8988T (cell line): ENCODE measurements around the gene SREBF2.
"Not testable (repeated sequence)": the region's sequence is repeated elsewhere in the genome, so short reads cannot be mapped to it uniquely, and the experiment has no call there.

Experiments
- DNase-seq: peaks from one replicate; pipeline ENCODE4 v3.0.0; 2011

Gene SREBF2

GRCh38 chr22:41842996-41843970, 10.4 kb downstream of the SREBF2 start:
- DNase-seq, result no peak

DNA sequence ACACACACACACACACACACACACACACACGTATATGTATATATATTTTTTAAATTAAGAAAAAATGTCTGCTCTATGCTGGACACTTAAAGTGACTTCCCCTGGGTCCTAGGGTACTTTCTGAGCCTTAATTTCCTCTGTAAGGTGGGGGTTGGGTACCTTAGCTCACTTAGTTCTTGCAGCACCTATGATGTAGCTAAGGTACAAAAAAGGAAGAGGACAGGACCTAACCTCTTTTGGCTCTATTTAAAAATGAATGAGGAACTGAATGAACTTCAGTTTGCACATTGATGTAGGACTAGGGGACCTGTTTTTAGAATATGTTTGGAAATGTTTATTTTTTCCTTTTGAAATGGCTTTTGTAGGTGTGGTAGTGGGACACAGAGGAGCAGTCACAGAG, 11.1 kb downstream of the SREBF2 start:
- no peak for DNase-seq

GRCh38 chr22:41844513-41844912, 11.6 kb downstream of the SREBF2 start:
- DNase-seq, result no peak

DNA sequence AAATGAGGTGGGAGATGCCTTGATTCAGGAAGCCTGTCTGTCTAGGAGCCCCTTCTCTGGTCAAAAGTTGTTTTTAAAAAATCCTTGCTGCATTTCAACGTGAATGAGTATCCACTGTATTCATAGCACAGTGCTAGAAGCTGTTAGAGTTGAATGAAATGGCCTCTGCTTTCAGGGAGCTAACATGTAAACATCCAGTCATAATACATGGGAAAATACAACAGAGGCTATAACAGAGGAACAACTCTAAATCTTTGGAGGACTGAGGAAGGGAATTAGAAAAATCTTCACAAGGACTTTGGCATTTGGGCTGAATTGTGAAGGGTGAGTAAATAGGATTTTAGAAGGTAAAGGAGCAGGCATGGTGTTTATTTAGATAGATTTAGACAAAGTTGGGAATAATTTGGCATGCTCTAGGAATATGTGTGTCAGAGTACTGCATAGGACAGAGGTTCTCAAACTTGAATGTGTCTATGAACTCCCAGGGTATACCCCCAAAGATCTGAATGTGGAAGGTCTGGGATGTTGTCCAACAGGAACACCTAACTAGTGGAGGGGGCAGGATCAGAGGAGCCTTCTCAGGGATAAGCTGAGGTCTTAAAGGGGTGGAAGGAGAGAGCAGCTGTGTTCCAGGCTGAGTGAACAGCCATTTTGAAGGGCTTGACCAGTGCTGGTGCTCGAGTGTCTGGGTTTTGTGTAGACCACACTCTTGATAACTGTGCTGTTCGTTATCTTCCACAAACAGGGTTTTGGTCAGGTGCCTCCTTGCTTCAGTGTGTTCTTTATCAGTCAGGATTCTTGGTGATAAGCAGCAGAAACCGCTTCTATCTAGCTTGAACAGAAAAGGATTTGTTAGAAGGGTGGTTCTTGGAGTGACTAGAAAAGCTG, 12.7 kb downstream of the SREBF2 start:
- DNase-seq, result no peak

DNA sequence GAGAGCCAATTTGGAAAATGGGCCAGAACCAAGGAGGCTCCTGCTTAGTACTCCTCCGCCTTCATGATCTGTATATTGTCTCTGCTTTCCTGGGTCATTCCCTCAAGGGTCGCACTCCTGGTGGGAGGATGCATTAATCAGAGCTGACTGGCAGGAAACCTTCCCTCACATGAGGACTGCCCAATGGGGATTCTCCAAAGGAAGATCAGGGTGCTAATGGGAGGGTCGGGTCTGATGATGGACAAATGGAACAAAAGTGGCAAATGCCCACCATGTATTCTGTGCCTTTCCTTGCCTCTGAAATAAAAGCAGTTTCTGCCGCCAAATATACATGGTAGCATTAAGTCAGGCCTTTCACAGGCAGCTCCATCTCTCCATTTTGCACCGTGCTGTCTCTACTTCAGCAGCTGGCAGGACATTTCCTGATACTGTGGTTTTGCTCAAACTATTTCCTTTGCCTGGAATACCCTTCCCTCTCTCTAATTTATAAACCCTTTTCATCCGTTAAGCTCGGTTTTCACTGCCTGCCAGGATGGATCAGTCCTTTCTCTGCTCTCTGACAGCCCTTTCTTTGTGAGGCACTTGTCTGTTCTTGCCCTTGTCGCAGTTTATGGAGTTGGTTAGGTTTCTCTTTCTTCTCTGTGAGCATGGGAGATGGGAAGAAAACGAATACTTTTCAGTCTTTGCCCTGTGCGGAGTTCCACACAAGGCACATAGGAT, 13.5 kb downstream of the SREBF2 start:
- DNase-seq, result no peak

- no peak for DNase-seq
These were observed 14.4 kb downstream of the SREBF2 start for GRCh38 chr22:41847300-41847699.

DNA sequence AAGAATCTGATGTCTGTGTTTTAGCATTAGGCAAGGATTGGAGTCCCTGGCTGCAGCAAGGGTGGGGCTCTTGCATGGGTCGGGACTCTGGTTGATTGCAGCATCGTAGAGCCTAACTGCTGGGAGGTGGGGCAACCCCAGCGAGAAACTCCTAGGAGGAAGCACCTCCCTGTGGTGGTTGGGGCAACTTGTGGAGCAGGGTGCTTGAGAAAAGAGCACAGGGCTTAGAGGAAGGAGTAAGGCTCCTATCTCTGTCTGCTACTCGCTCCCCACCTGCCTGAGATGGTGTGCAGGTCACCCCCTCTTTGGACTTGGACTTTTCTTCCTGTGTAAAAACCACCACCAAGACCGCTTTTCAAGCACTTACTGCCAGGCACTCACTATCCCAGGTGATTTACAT, 15.6 kb downstream of the SREBF2 start:
- no peak for DNase-seq

DNA sequence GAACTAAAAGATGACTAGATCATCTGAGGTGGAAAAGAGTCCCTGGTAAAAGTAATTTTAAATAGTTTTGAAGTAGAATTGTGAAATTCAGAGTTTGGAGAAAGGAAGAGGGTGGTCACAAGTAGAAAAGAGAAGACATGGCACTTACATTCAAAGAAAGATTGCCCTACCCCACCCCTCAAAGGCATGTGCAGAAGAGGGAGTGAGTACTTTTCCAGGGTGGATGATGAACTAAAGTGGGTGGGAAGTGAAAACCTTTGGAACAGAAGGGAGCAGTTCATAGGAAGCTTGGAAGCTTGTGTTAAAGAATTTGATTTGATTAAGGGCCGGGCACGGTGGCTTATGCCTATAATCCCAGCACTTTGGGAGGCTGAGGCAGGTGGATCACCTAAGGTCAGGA, 23.6 kb downstream of the SREBF2 start:
- no peak for DNase-seq

DNA sequence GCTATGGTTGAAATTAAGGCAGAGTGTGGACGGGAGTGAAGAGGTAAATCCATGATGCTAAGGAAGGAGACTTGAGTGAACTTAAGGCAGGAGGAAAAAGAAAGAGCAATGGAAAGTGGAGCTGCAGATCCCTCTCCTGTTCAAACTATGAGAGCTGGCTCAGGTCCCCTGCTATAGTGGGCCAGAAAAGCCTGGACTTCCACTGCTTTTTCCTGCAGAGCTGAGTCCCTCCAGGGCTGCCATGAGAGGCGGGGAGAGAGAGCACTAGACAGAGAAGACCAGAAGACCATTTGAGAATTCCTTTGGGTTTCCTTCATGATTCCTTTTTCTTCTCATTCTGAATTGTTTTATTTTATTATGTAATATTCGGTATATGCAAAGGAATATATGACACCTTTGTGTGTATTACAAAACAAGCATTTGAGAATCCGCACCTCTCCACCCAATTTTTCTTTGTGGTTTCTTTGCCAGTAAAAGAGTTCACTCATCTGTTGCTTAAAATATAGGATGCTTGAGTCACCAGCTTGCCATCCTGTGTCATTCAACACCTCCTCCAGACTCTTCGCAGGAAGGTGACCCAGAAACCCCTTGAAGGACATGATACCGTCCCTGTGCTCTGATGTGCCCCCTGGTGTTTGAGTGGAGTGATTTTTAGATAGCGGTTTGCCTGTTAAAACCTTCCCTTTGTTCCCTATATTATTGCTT, 24.4 kb downstream of the SREBF2 start:
- no peak for DNase-seq

DNA sequence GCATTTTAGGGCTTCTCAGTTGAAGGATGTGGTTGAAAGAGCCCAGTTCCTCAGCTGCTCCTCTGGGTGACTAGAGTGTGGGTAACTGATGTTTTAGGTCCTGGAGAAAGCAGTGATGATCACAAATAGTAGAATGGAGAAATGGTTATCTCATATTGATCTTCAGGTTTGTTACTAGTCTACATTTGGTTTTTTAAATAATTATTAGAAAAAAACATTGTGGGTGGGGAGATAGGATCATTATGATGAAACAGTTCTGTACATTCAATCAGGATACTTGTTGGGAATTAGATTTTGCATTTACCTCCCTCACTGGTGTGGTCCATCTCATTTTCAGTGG, 24.9 kb downstream of the SREBF2 start:
- no peak for DNase-seq

DNA sequence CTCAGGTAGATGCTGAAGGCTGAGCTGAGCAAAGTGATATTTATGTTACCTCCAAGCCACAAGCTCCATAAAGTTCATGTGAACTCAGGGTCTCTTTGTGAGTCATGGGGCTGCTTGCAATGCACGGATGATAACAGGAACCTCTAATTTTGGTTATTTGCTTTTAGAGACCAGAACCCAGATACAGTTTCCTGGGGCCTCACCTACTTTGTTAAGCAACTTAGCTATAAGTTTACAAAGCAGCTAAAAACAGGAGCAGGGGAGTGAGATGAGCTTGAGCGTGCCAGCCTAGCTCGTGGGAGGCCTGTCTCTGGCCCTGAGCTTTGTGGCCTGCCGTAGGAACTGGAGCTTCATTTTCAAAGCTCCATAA, 29.2 kb downstream of the SREBF2 start:
- DNase-seq, result no peak

- DNase-seq, result no peak
These were observed 29.8 kb downstream of the SREBF2 start for GRCh38 chr22:41862530-41863266.

DNA sequence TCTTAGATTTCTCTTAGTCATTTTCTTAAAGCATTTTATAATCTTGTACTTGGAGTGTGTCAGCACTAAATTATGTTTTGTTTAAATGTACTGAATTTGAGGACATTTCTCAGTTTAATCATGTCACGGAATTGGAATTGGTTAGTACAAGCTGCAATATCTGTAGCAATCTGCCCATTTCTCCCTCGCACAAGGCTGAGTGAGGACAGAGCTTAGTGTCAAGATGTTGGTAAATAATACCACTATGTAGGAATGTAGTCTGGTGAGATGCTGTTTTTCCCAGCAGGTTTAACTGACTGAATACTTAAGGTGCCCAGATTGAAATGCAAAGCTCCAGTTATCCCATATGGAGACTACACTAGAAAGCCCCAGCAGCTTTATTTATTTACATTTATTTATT, 30.6 kb downstream of the SREBF2 start:
- no peak for DNase-seq

- no peak for DNase-seq
These were observed 35.7 kb downstream of the SREBF2 start for GRCh38 chr22:41868556-41868955.

DNA sequence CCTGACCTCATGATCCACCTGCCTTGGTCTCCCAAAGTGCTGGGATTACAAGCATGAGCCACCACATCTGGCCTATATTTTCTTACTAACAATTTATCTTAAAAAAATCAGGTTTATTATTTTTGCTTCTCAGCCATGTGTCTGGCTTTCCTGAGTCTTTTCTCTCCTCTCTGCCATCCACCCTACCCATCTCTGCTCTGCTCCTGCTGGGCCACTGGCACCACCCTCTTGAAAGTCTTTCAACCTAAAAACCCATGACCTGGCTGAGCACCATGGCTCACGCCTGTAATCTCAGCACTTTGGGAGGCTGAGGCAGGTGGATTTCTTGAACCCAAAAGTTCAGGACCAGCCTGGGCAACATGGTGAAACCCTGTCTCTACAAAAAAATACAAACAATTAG, 37.2 kb downstream of the SREBF2 start:
- not testable (repeated sequence) for DNase-seq

- no peak for DNase-seq
These were observed 37.9 kb downstream of the SREBF2 start for GRCh38 chr22:41870786-41871185.

DNA sequence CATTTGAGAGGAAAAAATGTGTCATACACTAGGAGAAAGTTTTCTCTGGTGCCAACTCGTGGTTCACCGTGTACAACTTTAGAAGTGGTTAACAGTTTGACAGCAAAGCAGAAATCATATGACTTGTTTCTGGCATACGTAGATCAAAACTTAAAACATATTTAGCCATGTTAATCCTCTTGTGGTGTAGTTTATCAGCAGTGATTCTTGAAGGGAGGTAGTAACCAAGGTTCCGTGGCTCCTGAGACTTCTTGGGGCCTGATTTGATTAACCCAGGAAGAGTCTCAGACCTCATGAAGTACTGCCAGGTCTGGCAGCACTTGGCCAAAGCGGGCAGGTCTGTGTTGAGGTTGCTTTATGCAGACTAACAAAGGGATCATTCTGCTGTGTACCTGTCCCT, 40.5 kb downstream of the SREBF2 start:
- DNase-seq, result no peak

DNA sequence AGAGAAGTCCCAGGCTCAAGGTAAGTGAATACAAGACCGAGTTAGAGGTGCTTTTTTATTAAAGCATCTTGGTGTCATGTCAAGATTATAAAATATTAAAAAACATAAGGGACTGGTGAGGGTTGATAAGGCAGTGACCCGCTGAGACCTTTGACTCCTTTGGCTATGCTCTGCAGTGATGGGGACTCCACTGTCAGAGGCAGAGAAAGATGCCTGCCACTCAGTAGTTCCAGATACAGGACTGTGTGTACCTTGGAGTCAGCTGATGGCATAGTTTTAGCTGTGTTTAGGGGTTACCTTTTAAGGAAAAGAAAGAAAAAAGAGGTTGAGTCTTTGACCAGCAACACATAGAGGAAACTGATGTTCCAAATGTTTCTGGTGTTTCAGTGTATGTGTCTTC, 41.2 kb downstream of the SREBF2 start:
- DNase-seq, result no peak

GRCh38 chr22:41875531-41876270, 42.8 kb downstream of the SREBF2 start:
- DNase-seq, result no peak

DNA sequence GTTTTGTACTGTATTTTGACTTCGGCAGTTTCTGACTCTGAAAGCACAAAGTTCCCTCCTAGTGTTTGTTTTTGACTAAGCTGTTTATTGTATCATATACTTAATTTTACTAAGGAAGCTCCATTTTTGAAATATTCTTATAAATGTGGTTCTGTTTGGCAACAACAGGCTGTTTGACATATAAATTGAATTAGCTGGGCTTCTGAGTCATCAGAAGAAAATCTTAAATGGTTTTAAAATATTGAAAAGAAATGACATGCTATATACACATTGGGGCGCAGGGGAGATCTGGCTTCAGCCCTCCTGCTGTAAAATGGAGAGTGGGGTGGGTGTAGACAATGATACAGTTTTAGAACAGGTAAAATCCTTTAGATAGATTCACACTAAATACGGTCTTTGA, 43.4 kb downstream of the SREBF2 start:
- DNase-seq, result no peak

- DNase-seq, result no peak
These were observed 43.8 kb downstream of the SREBF2 start for GRCh38 chr22:41876675-41877074.
